ENCODE results near the gene DNAJB12.

Gene DNAJB12

GRCh38 chr10:72318418-72319262, 36.1 kb downstream of the DNAJB12 start:
- Histone ChIP-seq H3K79me2 (ENCODE audit: control insufficient read depth, insufficient read depth, low read length, poor library complexity) (peaks cover 14% of the 10 kb centered on the region), H4K8ac (ENCODE audit: low read depth, low read length) (peak overlapping the region; percentile 36), H3K18ac (ENCODE audit: low read length) (peak overlapping the region; percentile 41), H2AK5ac (ENCODE audit: low read length) (peak overlapping the region; percentile 92), H3K9ac (ENCODE audit: low read length) (no peak overlapping the region), H3K4me2 (ENCODE audit: low read length) (peak overlapping the region; percentile 53), H3K14ac (ENCODE audit: low read length) (peak overlapping the region; percentile 80), H3K23ac (ENCODE audit: low read length) (no peak overlapping the region), H3K27ac (ENCODE audit: low read depth, low read length) (peak overlapping the region; percentile 96), H2BK12ac (ENCODE audit: low read length) (peak overlapping the region; percentile 94), H3K9me3 (ENCODE audit: insufficient read depth, low read depth, low read length) (no peaks in the 10 kb centered on the region), H4K91ac (ENCODE audit: low read depth, low read length) (peak overlapping the region; percentile 90), H3K27me3 (ENCODE audit: insufficient read depth, low read length) (no peaks in the 10 kb centered on the region), H3K79me1 (ENCODE audit: low read length) (peaks cover 50% of the 10 kb centered on the region), H4K12ac (ENCODE audit: low read depth, low read length) (no peak overlapping the region), H3K4ac (ENCODE audit: low read depth, low read length) (peak overlapping the region; percentile 59), H2BK120ac (ENCODE audit: insufficient read depth, low read length, poor library complexity) (peak overlapping the region; percentile 87), H2BK5ac (ENCODE audit: low read depth, low read length, poor library complexity) (peak overlapping the region; percentile 78), H3K4me3 (ENCODE audit: low read depth, low read length) (no peak overlapping the region), H3K36me3 (ENCODE audit: control insufficient read depth in 1 of 2, insufficient read depth in 2 of 2, low read length in 2 of 2) (no peaks in the 10 kb centered on the region), H3K4me1 (ENCODE audit: control insufficient read depth in 1 of 2, insufficient read depth in 2 of 2, low read length in 2 of 2) (peaks cover 51 to 61% of the 10 kb centered on the region in 2 experiments), H2AFZ (ENCODE audit: insufficient read depth, low read length, poor library complexity) (peak overlapping the region; percentile 20)
- peak in 1 of 2 donors; percentile 58 for DNase-seq
- WGBS (ENCODE audit: extremely low coverage, insufficient coverage, insufficient read length): no CpG with 5 or more reads among the region's 10 CpGs

- no peak overlapping the region for H3K27ac ChIP-seq (ENCODE audit: low read depth, low read length)
- H3K9me3 ChIP-seq (ENCODE audit: insufficient read depth, low read depth, low read length): no peaks in the 10 kb centered on the region
- DNase-seq: no peak
- no peak overlapping the region for H4K8ac ChIP-seq (ENCODE audit: low read depth, low read length)
- WGBS (ENCODE audit: extremely low coverage, insufficient coverage, insufficient read length): no CpG with 5 or more reads among the region's 12 CpGs
- peak overlapping the region; percentile 78 for H2AK5ac ChIP-seq (ENCODE audit: low read length)
- H3K4me1 ChIP-seq (ENCODE audit: control insufficient read depth in 1 of 2, insufficient read depth in 2 of 2, low read length in 2 of 2): peaks cover 33 to 44% of the 10 kb centered on the region in 2 experiments
- H3K4me2 ChIP-seq (ENCODE audit: low read length): no peak overlapping the region
- H3K36me3 ChIP-seq (ENCODE audit: control insufficient read depth in 1 of 2, insufficient read depth in 2 of 2, low read length in 2 of 2): no peaks in the 10 kb centered on the region
- peaks cover 5% of the 10 kb centered on the region for H3K79me2 ChIP-seq (ENCODE audit: control insufficient read depth, insufficient read depth, low read length, poor library complexity)
- H2AFZ ChIP-seq (ENCODE audit: insufficient read depth, low read length, poor library complexity): no peak overlapping the region
- no peak overlapping the region for H3K9ac ChIP-seq (ENCODE audit: low read length)
- H3K27me3 ChIP-seq (ENCODE audit: insufficient read depth, low read length): no peaks in the 10 kb centered on the region
- no peak overlapping the region for H2BK5ac ChIP-seq (ENCODE audit: low read depth, low read length, poor library complexity)
- H4K91ac ChIP-seq (ENCODE audit: low read depth, low read length): peak overlapping the region; percentile 23
- H3K4ac ChIP-seq (ENCODE audit: low read depth, low read length): no peak overlapping the region
- no peak overlapping the region for H3K4me3 ChIP-seq (ENCODE audit: low read depth, low read length)
- peak overlapping the region; percentile 6 for H2BK12ac ChIP-seq (ENCODE audit: low read length)
- H3K79me1 ChIP-seq (ENCODE audit: low read length): peaks cover 34% of the 10 kb centered on the region
- H2BK120ac ChIP-seq (ENCODE audit: insufficient read depth, low read length, poor library complexity): peak overlapping the region; percentile 6
- no peak overlapping the region for H4K12ac ChIP-seq (ENCODE audit: low read depth, low read length)
- no peak overlapping the region for H3K18ac ChIP-seq (ENCODE audit: low read length)
- no peak overlapping the region for H3K14ac ChIP-seq (ENCODE audit: low read length)
- no peak overlapping the region for H3K23ac ChIP-seq (ENCODE audit: low read length)
Observed at GRCh38 chr10:72316748-72317435, 37.8 kb downstream of the DNAJB12 start.

GRCh38 chr10:72316386-72316700, 38.4 kb downstream of the DNAJB12 start:
- Histone ChIP-seq H4K12ac (ENCODE audit: low read depth, low read length) (no peak overlapping the region), H3K4me3 (ENCODE audit: low read depth, low read length) (no peak overlapping the region)

DNA sequence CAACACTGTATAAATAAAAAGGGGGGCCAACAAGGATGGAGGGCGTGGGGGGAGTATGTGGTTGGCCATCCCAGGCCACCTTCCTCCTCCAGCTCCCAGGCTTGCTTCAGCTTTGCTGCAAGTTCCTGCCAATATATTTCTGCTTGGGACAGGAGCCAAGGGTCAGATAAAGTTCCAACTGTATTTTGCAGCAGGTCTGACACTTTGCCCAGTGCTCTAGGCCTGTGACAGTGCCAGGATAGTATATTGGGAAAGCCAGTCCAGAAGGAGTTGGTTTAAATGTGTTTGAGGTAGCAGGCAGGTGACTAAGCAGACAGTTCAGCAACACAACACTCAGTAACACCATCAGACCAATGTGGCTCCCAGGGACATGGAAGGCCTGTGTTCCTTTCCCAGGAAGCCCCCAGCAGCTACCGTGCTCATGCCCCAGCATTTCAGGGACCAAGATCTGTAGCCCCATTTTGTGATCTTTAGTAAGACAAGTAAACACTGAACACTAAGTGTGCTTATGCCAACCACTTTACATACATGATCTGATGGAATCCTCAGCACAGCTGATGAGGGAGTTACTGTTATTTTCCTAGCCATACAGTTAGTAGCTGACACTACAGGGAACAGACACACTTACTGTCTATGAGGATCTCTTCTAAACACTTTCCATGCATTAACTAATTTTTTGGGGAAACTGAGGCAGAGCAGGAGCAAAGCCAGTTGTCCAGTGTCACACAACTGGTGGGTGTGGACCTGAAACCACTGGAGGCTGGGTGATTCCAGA, 38.9 kb downstream of the DNAJB12 start:
- Histone ChIP-seq H3K14ac (ENCODE audit: low read length) (no peak overlapping the region), H3K79me1 (ENCODE audit: low read length) (peaks cover 28% of the 10 kb centered on the region), H2AFZ (ENCODE audit: insufficient read depth, low read length, poor library complexity) (peak overlapping the region; percentile 66), H2BK5ac (ENCODE audit: low read depth, low read length, poor library complexity) (no peak overlapping the region), H3K79me2 (ENCODE audit: control insufficient read depth, insufficient read depth, low read length, poor library complexity) (peaks cover 3% of the 10 kb centered on the region), H3K4ac (ENCODE audit: low read depth, low read length) (no peak overlapping the region), H2BK12ac (ENCODE audit: low read length) (peak overlapping the region; percentile 92), H3K23ac (ENCODE audit: low read length) (peak overlapping the region; percentile 18), H3K4me1 (ENCODE audit: control insufficient read depth in 1 of 2, insufficient read depth in 2 of 2, low read length in 2 of 2) (peaks cover 25 to 39% of the 10 kb centered on the region in 2 experiments), H3K4me2 (ENCODE audit: low read length) (no peak overlapping the region), H4K8ac (ENCODE audit: low read depth, low read length) (no peak overlapping the region), H3K9me3 (ENCODE audit: insufficient read depth, low read depth, low read length) (no peaks in the 10 kb centered on the region), H3K9ac (ENCODE audit: low read length) (no peak overlapping the region), H4K12ac (ENCODE audit: low read depth, low read length) (no peak overlapping the region), H3K27ac (ENCODE audit: low read depth, low read length) (no peak overlapping the region), H3K4me3 (ENCODE audit: low read depth, low read length) (no peak overlapping the region), H3K36me3 (ENCODE audit: control insufficient read depth in 1 of 2, insufficient read depth in 2 of 2, low read length in 2 of 2) (no peaks in the 10 kb centered on the region), H2AK5ac (ENCODE audit: low read length) (peak overlapping the region; percentile 83), H4K91ac (ENCODE audit: low read depth, low read length) (peak overlapping the region; percentile 23), H2BK120ac (ENCODE audit: insufficient read depth, low read length, poor library complexity) (no peak overlapping the region), H3K18ac (ENCODE audit: low read length) (peak overlapping the region; percentile 62), H3K27me3 (ENCODE audit: insufficient read depth, low read length) (no peaks in the 10 kb centered on the region)
- no CpG with 5 or more reads among the region's 2 CpGs for WGBS (ENCODE audit: extremely low coverage, insufficient coverage, insufficient read length)
- no peak for DNase-seq

More at GRCh38 chr10:72316386-72316700, 38.4 kb downstream of the DNAJB12 start:
- Histone ChIP-seq H3K36me3 (ENCODE audit: control insufficient read depth in 1 of 2, insufficient read depth in 2 of 2, low read length in 2 of 2) (no peaks in the 10 kb centered on the region), H3K9ac (ENCODE audit: low read length) (no peak overlapping the region), H2AFZ (ENCODE audit: insufficient read depth, low read length, poor library complexity) (no peak overlapping the region), H3K27me3 (ENCODE audit: insufficient read depth, low read length) (no peaks in the 10 kb centered on the region), H3K4me1 (ENCODE audit: control insufficient read depth in 1 of 2, insufficient read depth in 2 of 2, low read length in 2 of 2) (peaks cover 28 to 40% of the 10 kb centered on the region in 2 experiments), H2BK5ac (ENCODE audit: low read depth, low read length, poor library complexity) (no peak overlapping the region), H2AK5ac (ENCODE audit: low read length) (peak overlapping the region; percentile 78), H3K79me2 (ENCODE audit: control insufficient read depth, insufficient read depth, low read length, poor library complexity) (peaks cover 4% of the 10 kb centered on the region), H3K4ac (ENCODE audit: low read depth, low read length) (no peak overlapping the region), H3K14ac (ENCODE audit: low read length) (no peak overlapping the region), H3K27ac (ENCODE audit: low read depth, low read length) (no peak overlapping the region), H4K8ac (ENCODE audit: low read depth, low read length) (no peak overlapping the region), H2BK12ac (ENCODE audit: low read length) (peak overlapping the region; percentile 6), H3K18ac (ENCODE audit: low read length) (no peak overlapping the region), H4K91ac (ENCODE audit: low read depth, low read length) (peak overlapping the region; percentile 23), H3K4me2 (ENCODE audit: low read length) (no peak overlapping the region), H3K9me3 (ENCODE audit: insufficient read depth, low read depth, low read length) (no peaks in the 10 kb centered on the region), H3K23ac (ENCODE audit: low read length) (no peak overlapping the region), H2BK120ac (ENCODE audit: insufficient read depth, low read length, poor library complexity) (no peak overlapping the region), H3K79me1 (ENCODE audit: low read length) (peaks cover 30% of the 10 kb centered on the region)
- no peak for DNase-seq
- no CpG with 5 or more reads among the region's 3 CpGs for WGBS (ENCODE audit: extremely low coverage, insufficient coverage, insufficient read length)

Measured in trophoblast cell (in vitro differentiated cells and primary cell).